Neutrophil (primary cell): ENCODE results near the gene ANKS1A.

ENCODE experiments used
- H3K27ac ChIP-seq: fragments of 200-600 bp; sonication (generic); 2 replicates; pipeline ENCODE4 v1.5.1; 2016; ENCODE audit warnings: mild to moderate bottlenecking, moderate library complexity
- H3K27me3 ChIP-seq: fragments of 200-600 bp; sonication (generic); 2 replicates; pipeline ENCODE4 v1.6.0; 2016; ENCODE audit warnings: mild to moderate bottlenecking
- H3K36me3 ChIP-seq: fragments of 200-600 bp; sonication (generic); 2 replicates; pipeline ENCODE4 v1.5.1; 2017
- H3K4me1 ChIP-seq, 2 experiments: fragments of 200-600 bp in 1 of 2; sonication (generic) in 1 of 2; 1 replicate in 1 of 2; 2 replicates in 1 of 2; pipeline versions ENCODE4 v1.5.1 to v1.6.1; 2013 to 2016; ENCODE audit warnings: low read depth in 1 of 2, low read length in 1 of 2, mild to moderate bottlenecking in 1 of 2, moderate library complexity in 1 of 2; ENCODE audit not compliant: control insufficient read depth in 1 of 2, insufficient read depth in 1 of 2
- H3K4me3 ChIP-seq, 2 experiments: fragments of 200-600 bp in 1 of 2; sonication (generic) in 1 of 2; 1 replicate in 1 of 2; 2 replicates in 1 of 2; pipeline ENCODE4 v1.5.1; 2013 to 2016; ENCODE audit warnings: low read depth in 1 of 2, low read length in 1 of 2, mild to moderate bottlenecking in 1 of 2, moderate library complexity in 1 of 2
- H3K9me3 ChIP-seq: fragments of 200-600 bp; sonication (generic); 2 replicates; pipeline ENCODE4 v1.5.1; 2016
- CTCF ChIP-seq: fragments of 200-600 bp; sonication (generic); IDR thresholded peaks from 2 replicates; pipeline ENCODE4 v1.5.1; 2016; ENCODE audit warnings: antibody characterized with exemption

The ANKS1A gene

DNA sequence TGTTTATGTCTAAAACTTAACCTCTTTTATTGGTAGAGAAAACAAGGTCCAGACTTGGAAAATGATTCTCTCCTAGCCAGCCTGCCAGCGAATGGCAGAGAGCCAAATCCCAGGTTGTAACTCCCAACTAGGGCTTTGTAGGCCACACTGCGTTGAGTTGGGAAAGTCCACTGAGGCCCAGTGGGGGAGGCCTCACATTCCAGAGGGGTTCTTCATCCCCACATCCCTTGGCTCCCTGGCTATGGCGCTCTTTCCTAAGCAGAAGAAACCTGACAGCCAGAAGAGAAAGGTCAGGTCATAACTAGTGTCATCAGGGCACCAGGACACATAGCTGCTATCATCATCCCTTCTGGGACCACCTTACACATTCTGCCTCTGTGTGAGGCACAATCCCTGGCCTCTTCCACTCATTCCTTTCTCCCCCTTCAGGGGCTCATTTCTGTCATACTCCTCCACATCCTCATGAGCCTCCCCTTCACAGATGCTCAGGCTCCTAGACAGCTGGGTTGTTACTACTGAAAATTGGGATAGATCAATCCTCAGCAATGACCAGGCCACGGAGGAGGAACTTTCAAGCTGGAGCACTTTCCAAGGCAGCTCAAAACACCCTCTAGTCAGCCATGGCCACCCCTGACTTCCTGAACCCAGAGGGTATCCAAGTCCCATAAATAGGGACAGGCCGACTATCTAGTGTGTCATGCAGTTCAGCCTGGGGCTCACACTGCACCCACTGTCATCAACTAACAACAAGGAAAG lies 203.5 kb downstream of the ANKS1A start:
- no peak overlapping the region for H3K4me3 ChIP-seq
- H3K36me3 ChIP-seq: peaks cover 54% of the 10 kb centered on the region
- TF ChIP-seq CTCF: no peak
- H3K9me3 ChIP-seq: no peaks in the 10 kb centered on the region
- no peaks in the 10 kb centered on the region for H3K4me1 ChIP-seq
- H3K27me3 ChIP-seq: no peaks in the 10 kb centered on the region
- H3K27ac ChIP-seq: no peak overlapping the region

DNA sequence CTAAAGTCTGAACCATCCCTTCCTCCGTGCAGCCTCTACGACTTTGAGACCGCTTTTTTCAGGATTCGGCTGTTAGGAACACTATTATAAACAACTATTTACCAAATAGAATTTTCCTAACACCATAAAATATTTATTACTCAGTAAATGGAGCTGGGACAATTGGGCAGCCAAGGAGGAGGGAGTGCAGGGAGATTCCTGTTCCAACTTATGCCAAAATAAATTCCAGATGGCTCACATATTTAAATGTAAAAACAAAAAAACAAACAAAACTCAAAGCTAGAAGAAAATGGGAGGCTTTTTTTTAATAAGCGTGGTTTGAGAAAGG lies 204.0 kb downstream of the ANKS1A start:
- Histone ChIP-seq H3K9me3 (no peaks in the 10 kb centered on the region), H3K4me3 (no peak overlapping the region), H3K4me1 (no peaks in the 10 kb centered on the region), H3K27ac (no peak overlapping the region), H3K36me3 (peaks cover 49% of the 10 kb centered on the region), H3K27me3 (no peaks in the 10 kb centered on the region)
- no peak for TF ChIP-seq CTCF

GRCh38 chr6:35093783-35094182 lies 204.7 kb downstream of the ANKS1A start:
- no peaks in the 10 kb centered on the region for H3K27me3 ChIP-seq
- H3K9me3 ChIP-seq: no peaks in the 10 kb centered on the region
- no peak overlapping the region for H3K4me3 ChIP-seq
- peaks cover 42% of the 10 kb centered on the region for H3K36me3 ChIP-seq
- no peak for TF ChIP-seq CTCF
- no peak overlapping the region for H3K27ac ChIP-seq
- no peaks in the 10 kb centered on the region for H3K4me1 ChIP-seq

DNA sequence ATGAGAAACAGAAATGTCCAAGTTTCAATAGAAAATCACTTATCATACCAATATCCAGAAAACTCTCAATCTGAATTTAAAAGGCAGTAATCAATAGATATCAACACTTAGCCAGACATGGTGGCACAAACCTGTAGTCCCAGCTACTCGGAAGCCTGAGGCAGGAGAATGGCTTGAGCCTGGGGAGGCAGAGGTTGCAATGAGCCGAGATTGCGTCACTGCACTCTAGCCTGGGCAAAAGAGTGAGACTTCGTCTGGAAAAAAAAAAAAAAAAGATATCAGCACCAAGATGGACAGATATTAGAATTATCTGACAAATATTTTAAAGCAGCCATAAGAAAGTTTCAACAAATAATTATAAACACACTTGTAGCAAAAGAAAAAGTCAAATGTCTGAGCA lies 205.1 kb downstream of the ANKS1A start:
- no peaks in the 10 kb centered on the region for H3K4me1 ChIP-seq
- H3K27ac ChIP-seq: no peak overlapping the region
- H3K9me3 ChIP-seq: no peaks in the 10 kb centered on the region
- TF ChIP-seq CTCF: no peak
- H3K27me3 ChIP-seq: no peaks in the 10 kb centered on the region
- no peak overlapping the region for H3K4me3 ChIP-seq
- peaks cover 38% of the 10 kb centered on the region for H3K36me3 ChIP-seq

- no peaks in the 10 kb centered on the region for H3K27me3 ChIP-seq
- no peak overlapping the region for H3K27ac ChIP-seq
- H3K4me1 ChIP-seq: no peaks in the 10 kb centered on the region
- peaks cover 17% of the 10 kb centered on the region for H3K36me3 ChIP-seq
- TF ChIP-seq CTCF: no peak
- H3K9me3 ChIP-seq: no peaks in the 10 kb centered on the region
- H3K4me3 ChIP-seq: no peak overlapping the region
Measured at GRCh38 chr6:35096129-35096862, 207.2 kb downstream of the ANKS1A start.
